HG03175 (cell line): ENCODE data around the gene ADSS2.
"Not testable (repeated sequence)": the region's sequence is repeated elsewhere in the genome, so short reads cannot be mapped to it uniquely, and the experiment has no call there.

ENCODE experiments used
- ATAC-seq: cut with Tn5 transposase; IDR thresholded peaks from one replicate; pipeline ENCODE4 v1.9.1; 2021; ENCODE audit warnings: mild to moderate bottlenecking, moderate library complexity; ENCODE audit not compliant: unreplicated experiment

The ADSS2 gene

DNA sequence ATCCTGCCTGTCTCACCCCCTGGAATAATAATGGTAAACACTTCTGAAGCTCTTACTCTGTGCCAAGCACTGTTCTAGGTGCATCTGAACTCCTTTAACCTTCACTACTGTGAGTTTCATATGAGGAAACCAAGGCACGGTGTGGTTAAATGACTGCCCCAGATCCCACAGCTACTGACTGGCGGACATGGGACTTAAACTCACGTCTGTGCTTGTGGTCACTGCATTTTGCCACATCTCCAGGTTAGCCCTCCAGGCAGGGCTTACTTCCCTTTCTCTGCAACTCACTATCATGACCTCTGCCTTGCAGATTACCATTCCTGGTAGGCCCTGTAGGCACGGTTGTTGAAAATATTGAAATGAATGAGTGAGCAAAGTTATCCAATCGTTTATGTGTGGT lies 83.4 kb downstream of the ADSS2 start:
- no peak for ATAC-seq

DNA sequence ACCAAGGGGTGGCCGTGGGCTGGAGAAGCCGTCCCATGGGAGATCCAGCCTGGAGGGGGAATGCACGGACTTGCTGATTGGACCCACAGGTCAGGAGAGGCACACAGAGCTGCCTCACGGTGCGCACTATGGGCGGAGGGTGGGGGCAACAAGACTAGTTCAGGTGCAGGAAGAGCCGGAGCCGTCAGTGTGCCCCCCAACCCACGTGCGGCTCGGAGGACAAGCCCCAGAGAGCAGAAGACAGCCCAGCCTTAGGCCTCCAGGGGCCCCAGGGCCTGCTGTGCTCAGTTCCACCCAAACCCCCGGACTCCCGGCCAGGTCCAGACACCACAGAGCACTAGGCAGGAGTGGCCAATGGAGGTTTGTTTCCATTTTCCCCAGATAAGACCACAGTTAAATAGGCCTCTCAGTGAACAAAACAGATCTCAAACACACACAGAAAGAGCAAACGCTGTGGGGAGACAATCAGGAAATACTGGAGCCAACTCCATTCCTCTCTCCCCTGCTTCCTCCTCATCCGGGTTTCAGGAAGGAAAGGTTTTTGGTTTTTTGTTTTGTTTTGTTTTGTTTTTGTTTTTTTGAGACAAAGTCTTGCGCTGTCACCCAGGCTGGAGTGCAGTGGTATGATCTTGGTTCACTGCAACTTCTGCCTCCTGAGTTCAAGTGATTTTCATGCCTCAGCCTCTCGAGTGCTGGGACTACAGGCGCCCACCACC lies 84.2 kb downstream of the ADSS2 start:
- no peak for ATAC-seq

DNA sequence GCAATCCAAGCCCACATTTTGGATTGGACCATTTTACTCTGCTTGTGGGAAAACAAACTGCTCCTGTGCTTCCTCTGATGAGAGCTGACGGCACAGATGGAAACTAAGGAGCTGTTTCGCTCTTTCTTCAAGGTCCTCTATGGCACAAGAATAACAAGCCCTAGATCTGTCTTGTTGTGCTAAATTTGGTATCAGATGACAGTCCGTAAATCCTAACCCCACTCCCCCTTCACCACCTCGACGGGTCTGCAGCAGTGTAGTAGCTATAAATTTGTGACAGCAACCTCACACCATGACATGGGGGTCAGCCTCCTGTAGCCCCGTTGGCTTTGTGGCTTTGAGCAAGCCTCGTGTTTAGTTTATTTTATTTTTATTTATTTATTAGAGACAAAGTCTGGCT lies 85.9 kb downstream of the ADSS2 start:
- ATAC-seq: no peak

DNA sequence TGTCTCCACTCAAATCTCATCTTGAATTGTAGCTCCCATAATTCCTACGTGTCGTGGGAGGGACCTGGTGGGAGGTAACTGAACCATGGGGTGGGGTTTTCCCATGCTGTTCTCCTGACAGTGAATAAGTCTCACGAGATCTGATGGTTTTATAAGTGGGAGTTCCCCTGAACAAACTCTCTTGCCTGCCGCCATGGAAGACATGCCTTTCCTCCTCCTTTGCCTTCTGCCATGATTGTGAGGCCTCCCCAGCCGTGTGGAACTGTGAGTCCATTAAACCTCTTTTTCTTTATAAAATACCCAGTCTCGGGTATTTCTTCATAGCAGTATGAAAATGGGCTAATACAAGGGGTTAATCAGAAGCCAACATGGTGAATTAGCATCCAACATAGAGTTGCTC lies 86.4 kb downstream of the ADSS2 start:
- ATAC-seq: not testable (repeated sequence)

DNA sequence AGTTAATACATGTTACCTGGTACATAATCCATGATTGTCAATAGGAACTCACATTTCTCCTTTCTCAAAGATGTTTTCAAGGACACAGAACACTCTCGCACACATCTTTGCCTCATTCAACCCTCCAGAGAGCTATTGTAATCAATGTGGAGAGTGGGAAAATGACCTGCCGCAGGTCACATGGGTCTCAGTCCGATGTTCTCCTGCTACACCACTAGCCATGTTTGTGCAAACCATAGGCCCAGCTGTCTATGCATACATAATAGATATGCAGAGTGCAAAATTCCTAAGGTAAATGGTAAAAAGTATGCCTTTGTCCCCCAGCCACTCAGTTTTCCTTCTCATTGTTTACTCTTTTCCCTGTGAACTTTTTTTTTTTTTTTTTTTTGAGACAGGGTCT lies 89.2 kb downstream of the ADSS2 start:
- ATAC-seq: no peak

DNA sequence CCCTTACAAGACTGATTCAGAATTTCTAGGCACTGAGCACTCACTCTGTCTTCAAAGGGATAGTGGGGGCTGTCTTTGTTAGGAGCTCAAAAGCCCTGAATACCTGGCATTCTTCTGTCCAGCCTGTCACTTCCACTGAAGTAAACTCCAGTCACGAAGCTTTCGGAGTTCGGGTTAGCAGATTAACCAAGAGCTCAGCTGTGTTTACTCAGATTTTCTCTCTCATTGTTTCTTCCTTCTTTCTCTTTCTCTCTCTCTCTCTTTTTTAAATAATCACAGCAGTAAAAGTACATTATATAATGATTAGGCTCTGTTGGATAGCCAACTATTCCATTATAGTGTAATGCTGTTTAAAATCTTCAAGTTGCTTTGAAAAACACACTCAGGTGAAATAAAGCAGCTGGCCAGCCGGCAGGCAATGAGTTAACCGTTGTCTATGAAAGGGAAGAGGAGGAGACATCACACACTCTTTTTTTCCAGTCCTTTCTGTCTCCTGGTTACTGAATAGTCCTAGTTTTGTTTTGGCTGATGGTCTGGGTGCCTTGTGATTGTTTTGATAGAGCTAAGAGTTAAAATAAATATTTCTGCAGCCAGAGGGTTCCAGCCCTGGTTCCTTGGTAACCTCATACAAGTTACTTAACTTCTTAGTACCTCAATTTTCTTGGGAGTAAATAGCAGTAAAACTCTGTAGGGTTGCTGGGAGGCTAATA lies 89.8 kb downstream of the ADSS2 start:
- no peak for ATAC-seq
